Activated CD8-positive, alpha-beta memory T cell treated with anti-CD3 and anti-CD28 coated beads, Interleukin-2, amount 50 U/mL, for 1 hour (primary cell): ENCODE measurements around the gene C1QTNF8.

Experiments
- DNase-seq: peaks from one replicate; pipeline ENCODE4 v3.0.0-alpha.2; 2020; ENCODE audit errors: extremely low read depth

Gene C1QTNF8

GRCh38 chr16:1077877-1078578 lies 18.0 kb downstream of the C1QTNF8 start:
- no peak for DNase-seq

- DNase-seq = no peak
These were observed 19.1 kb downstream of the C1QTNF8 start for GRCh38 chr16:1076801-1077576.

- DNase-seq = no peak
These were observed 20.5 kb downstream of the C1QTNF8 start for GRCh38 chr16:1075546-1075945.

- DNase-seq = no peak
These were observed 21.7 kb downstream of the C1QTNF8 start for GRCh38 chr16:1074379-1074649.

- no peak for DNase-seq
These were observed 22.3 kb downstream of the C1QTNF8 start for GRCh38 chr16:1073566-1074378.

- no peak for DNase-seq
These were observed 22.8 kb downstream of the C1QTNF8 start for GRCh38 chr16:1073262-1073558.

GRCh38 chr16:1072526-1073261 lies 23.4 kb downstream of the C1QTNF8 start, which contains the start of gene SSTR5:
SSTR5 (plus strand) TSS chr16:1072747; CDS start chr16:1078869, 6,122 bp downstream.
- DNase-seq = no peak

- no peak for DNase-seq
These were observed 24.4 kb downstream of the C1QTNF8 start for GRCh38 chr16:1071561-1072225.

- DNase-seq = no peak
These were observed 25.1 kb downstream of the C1QTNF8 start for GRCh38 chr16:1070864-1071408.

- no peak for DNase-seq
These were observed 25.8 kb downstream of the C1QTNF8 start for GRCh38 chr16:1070084-1070863.

GRCh38 chr16:1069154-1069553 lies 26.9 kb downstream of the C1QTNF8 start:
- DNase-seq = no peak

- no peak for DNase-seq
These were observed 27.6 kb downstream of the C1QTNF8 start for GRCh38 chr16:1068451-1068850.

GRCh38 chr16:1067629-1068028 lies 28.4 kb downstream of the C1QTNF8 start:
- DNase-seq = no peak

- no peak for DNase-seq
These were observed 29.4 kb downstream of the C1QTNF8 start for GRCh38 chr16:1066584-1067172.

- no peak for DNase-seq
These were observed 30.4 kb downstream of the C1QTNF8 start for GRCh38 chr16:1065469-1066128.

- no peak for DNase-seq
These were observed 32.3 kb downstream of the C1QTNF8 start for GRCh38 chr16:1063728-1064127.

- DNase-seq = no peak
These were observed 33.1 kb downstream of the C1QTNF8 start for GRCh38 chr16:1062895-1063294.

GRCh38 chr16:1061769-1062505 lies 34.1 kb downstream of the C1QTNF8 start:
- no peak for DNase-seq
